NCI-H1105 (cell line): Measurements from ENCODE around the gene KRTAP5-9.
"Not testable (repeated sequence)": the region's sequence is repeated elsewhere in the genome, so short reads cannot be mapped to it uniquely, and the experiment has no call there.

Experiments
- DNase-seq: peaks from one replicate; lab custom pipeline; 2025; lab: John Stamatoyannopoulos, UW

The KRTAP5-9 gene

GRCh38 chr11:71585673-71586072 lies 37.5 kb downstream of the KRTAP5-9 start:
- not testable (repeated sequence) for DNase-seq

DNA sequence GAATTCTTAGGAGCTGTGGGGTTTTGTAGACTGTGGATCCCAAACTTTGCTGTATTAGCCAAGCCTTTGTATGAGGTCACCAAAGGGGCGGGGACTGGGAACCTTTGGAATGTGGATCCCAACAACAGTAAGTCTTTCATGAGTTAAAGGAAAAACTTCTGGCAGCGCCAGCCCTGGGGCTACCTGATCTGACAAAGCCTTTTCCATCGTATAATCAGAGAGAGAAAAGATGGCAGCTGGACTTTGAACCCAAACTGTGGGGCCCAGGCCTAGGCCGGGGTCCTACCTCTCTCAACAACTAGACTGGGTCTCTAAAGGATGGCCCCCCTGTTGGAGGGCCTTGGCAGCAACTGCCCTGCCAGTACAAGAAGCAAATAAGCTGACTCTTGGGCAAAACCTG lies 40.1 kb downstream of the KRTAP5-9 start:
- DNase-seq = not testable (repeated sequence)

DNA sequence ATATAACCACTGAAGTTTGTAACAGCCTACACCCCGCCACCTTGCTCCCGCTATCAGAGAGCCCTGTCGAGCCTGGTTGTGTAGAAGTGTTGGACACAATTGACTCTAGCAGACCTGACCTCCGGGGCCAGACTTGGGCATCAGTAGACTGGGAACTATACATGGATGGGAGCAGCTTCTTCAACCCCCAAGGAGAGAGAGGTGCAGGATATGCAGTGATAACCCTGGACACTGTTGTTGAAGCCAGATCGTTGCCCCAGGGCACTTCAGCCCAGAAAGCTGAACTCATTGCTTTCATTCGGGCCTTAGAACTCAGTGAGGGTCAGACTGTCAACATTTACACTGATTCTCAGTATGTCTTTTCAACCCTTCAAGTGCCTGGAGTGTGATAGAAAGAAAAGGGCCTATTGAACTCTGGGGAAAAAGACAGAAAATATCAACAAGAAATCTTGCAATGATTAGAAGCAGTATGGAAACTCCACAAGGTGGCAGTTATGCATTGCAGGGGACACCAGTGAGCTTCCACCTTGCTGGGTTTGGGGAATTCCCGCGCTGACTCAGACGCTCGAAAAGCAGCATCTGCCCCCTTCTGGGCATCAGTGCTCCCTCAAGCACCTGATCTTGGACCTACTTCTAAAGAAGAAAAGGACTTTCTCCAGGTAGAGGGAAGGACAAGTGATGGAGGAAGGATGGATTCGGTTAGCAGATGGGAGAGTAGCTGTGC lies 40.8 kb downstream of the KRTAP5-9 start:
- not testable (repeated sequence) for DNase-seq

DNA sequence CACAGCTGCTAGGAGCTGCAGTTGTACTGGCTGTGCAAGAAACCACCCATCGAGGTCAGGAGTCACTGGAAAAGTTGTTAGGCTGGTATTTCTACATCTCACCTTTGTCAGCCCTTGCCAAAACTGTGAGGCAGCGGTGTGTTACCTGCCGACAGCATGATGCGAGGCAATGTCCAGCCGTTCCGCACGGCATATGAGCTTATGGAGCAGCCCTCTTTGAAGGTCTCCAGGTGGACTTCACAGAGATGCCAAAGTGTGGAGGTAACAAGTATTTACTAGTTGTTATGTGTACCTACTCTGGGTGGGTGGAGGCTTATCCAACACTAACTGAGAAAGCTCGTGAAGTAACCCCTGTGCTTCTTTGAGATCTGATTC lies 41.3 kb downstream of the KRTAP5-9 start:
- not testable (repeated sequence) for DNase-seq
